A549 (cell line): Measurements from ENCODE around the gene LAMA2.

Experiments used
- NFE2L2 ChIP-seq: fragments of 150-350 bp; conservative IDR thresholded peaks from 2 replicates; pipeline ENCODE4 v1.6.1; 2014; ENCODE audit warnings: low read length
- RAD21 ChIP-seq, 2 experiments: fragments of >200 bp in 1 of 2; sonication (Bioruptor Twin) in 1 of 2; formaldehyde crosslinking in 1 of 2; IDR thresholded peaks in 1 of 2; conservative IDR thresholded peaks in 1 of 2; 2 replicates in 1 of 2; 3 replicates in 1 of 2; pipeline ENCODE4 v1.6.1; 2012 to 2018; ENCODE audit warnings: inconsistent platforms in 1 of 2
- ZSCAN20 ChIP-seq: fragments of 250-450 bp; sonication (Bioruptor Pico); IDR thresholded peaks from 2 replicates; pipeline ENCODE4 v1.8.0; 2022; ENCODE audit warnings: mild to moderate bottlenecking, moderate library complexity
- TF ChIP-seq, protein P1 (sequence below): fragments of >200 bp; sonication (Bioruptor Twin); formaldehyde crosslinking; IDR thresholded peaks from 3 replicates; pipeline ENCODE4 v1.5.1; 2016

DNA sequence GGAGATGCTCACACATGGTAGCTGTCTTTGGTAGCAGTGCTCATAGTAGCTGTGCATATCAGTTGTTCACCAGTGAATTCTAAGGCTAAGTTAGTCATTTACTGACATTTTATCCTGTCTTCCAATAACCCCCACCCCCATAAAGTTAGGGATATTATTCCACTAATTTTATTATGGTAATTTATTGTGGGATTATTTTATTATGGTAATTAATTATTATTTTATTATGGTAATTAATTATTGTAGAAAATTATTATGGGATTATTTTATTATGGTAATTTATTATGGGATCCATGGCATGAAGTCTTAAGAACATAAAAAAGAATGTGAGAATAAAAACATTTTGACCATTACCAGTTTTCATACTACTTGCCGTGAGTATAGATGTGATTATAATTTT lies 406.5 kb downstream of the LAMA2 start:
- TF ChIP-seq, protein P1, sequence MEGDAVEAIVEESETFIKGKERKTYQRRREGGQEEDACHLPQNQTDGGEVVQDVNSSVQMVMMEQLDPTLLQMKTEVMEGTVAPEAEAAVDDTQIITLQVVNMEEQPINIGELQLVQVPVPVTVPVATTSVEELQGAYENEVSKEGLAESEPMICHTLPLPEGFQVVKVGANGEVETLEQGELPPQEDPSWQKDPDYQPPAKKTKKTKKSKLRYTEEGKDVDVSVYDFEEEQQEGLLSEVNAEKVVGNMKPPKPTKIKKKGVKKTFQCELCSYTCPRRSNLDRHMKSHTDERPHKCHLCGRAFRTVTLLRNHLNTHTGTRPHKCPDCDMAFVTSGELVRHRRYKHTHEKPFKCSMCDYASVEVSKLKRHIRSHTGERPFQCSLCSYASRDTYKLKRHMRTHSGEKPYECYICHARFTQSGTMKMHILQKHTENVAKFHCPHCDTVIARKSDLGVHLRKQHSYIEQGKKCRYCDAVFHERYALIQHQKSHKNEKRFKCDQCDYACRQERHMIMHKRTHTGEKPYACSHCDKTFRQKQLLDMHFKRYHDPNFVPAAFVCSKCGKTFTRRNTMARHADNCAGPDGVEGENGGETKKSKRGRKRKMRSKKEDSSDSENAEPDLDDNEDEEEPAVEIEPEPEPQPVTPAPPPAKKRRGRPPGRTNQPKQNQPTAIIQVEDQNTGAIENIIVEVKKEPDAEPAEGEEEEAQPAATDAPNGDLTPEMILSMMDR: no peak
- TF ChIP-seq NFE2L2: no peak
- no peak for TF ChIP-seq ZSCAN20 (CRISPR knock-in tag)
- no peak for TF ChIP-seq RAD21 (conservative IDR thresholded peaks at IDR 0.05 in 1 of 2, IDR thresholded peaks at IDR 0.05 in 1 of 2)
